Activated gamma-delta T cell treated with anti-CD3 and anti-CD28 coated beads, Interleukin-2, amount 50 U/mL, for 16 hours (primary cell): ENCODE results near the gene ESRRG.

Experiments
- DNase-seq: peaks from one replicate; pipeline ENCODE4 v3.0.0-alpha.2; 2020; ENCODE audit warnings: low read depth

ESRRG gene

DNA sequence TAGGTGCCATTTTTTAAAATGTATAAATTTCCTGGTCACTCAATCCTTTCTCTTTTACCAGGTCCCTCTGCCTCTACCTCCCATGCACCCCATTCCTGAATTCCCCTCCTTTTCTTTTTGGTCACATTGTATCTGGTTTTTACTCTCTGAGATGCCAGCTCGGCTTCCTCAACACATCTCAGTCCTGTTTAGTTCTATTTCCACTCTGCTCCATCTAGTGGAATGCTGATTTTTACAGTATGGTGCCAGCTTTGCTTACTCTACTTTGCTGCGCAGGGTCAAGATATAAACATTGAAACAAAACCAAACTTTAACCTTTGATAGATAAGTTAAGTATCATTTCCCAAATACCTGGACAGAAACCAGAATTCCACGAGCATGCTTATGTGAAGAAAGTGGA, 96.0 kb downstream of the ESRRG start:
- DNase-seq: no peak

DNA sequence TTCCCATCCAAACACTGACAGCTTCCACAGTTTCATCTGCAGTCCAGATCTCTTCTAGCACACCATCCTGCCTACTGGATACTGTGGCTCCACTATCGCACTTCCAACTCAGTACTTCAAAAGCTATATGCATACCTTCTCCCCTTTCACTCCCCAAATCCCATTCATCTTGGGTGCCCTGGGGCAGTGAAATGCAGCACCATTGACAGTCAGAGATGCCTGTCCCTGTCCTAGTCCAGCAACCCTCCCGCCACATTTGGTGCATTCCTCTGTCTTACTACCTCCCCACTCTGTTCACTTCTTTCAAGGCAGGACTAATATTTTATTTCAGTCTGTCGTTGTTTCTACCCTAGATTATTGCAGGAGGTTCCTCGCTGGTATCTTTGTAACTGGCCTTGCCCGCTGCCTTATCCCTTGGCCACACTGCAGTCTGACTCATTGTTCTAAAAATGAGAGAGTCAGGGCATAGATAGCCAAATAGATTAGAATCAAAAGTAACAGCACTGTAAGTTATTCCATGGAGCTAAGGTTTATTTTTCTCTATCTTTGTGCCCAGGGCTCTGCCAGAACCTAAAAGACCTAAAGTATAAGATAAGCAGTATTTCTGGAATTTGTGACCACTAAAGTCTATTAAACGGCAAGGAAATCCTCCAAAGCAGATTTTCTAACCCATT, 96.7 kb downstream of the ESRRG start:
- DNase-seq: no peak

DNA sequence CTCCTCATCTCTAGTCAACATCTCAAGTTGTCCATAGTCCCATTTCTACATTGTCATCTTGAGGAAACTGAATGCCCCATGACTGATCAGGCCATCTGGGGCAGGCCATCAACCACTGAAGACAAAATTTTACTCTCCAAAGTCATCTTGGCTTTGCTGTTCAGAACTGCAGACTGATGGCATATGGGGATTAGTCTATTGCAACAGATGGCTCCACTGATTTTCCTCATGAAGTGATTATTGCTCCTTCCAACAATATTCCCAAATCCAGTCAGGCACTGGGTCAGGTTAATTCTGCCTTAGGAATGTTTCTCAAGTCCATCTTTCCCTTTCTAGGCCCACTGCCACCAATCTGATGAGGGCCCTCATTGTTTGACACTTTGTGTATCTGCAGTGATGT, 101.7 kb downstream of the ESRRG start:
- DNase-seq: no peak

DNA sequence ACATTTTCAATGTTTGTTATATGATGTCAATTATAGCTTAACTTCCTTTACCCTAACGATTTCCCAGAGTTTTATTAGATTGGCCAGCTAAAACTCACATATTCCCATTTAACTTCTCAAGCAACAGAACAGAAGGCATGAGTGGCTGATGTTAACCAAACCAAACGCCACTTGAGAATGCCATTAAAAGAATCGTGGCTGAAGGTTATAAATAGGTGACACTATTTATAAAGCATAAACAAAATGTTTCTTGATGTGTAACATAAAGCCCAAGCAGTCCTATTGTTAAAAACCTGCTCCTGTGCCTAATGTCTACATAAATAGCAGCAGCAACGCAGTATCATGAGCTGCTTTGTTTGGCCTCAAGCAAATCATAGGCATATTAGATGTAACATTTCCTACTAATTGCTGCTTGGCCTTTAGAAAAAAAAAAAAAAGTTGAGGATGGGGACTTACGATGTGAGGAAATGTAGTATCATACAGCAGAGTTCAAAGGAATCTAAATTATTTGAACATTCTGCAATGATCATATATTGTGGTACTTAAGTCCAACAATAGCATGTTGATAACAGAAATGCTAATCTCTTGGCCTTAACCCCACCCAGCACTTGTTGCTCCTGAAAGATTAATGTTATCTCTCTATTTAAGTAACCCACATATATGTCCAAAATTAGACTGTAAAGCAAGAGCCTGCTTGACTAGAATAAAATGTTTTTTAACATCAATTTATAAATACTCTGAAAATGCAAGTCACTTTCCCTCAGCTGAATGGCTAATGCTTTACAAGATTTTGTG, 106.0 kb downstream of the ESRRG start:
- DNase-seq: no peak

DNA sequence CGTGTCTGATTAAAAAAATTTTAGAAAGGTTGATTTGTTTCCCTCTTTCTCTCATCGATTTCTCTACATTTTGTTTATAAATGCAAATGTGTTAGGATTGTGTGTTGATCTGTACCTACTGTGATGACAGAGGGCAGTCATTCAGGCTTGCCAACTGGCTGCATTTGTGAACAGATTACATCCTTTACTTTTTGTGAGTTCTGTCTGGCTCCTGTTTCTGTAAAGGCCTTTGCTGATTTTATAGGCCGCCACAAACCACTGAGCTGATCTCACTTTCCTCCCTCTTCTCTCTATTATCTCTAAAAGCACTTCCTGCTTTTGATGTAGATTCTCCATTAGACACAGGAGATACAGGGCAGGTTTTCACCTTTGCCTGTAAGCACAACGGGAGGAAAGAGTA, 106.8 kb downstream of the ESRRG start:
- DNase-seq: no peak

DNA sequence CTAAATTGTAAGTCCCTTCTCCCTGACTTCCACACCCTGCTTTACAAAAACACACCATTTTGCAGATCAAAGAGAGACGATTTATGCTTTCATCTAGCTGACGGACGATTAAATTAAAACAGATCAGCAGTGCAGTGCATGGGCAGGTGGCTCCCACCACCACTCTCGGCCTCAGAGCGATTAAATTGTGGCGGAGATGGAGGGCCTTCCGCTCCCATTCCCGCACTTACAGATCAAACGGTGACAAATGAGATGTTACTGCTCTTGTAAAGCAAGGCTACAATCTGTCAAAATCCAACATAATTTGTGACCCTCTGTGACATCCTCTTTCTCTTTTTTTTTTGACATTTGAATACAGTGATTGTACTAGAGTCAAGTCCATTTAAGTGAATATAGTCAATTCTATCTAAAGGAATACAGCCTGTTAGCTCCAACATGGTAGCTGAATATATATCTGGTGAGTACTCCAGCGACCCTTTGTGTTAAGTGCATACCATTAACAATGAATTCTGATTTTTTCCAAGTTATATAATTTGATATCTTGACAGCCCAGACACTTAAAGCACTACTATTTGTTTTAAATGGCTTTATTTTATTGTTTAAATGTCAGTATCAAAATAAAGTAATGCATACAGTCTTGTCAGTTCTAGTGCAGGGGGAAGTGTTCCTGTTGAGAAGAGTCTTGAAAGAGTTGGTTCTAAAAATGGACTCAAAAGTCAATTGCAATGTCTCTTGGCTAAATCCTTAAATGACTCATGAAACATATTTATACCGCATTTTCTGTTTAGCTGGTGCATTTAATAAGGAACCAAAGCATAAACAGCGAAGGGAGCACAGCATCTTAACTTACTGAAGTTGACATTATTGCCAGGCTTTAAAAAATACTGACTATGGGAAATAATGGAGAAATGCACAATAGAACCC, 109.0 kb downstream of the ESRRG start:
- no peak for DNase-seq

DNA sequence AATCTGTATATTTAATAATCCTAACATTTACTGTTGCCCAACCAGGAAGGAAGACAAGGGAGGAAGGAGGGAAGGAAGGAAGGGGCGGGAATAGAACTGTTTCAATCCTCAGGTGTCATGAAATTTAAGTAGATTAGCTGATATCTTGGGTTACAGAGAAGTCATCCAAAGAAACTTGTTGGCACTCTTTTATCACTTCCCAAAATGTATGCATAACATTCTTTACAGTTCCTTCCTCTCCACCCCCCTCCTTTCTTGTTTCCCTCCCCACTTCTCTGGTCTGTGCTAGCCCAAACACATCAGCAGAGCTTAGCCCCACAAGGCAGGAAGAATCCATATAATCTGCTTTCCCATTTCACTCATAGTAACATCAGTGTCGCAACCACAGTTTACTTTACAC, 110.9 kb downstream of the ESRRG start:
- no peak for DNase-seq

DNA sequence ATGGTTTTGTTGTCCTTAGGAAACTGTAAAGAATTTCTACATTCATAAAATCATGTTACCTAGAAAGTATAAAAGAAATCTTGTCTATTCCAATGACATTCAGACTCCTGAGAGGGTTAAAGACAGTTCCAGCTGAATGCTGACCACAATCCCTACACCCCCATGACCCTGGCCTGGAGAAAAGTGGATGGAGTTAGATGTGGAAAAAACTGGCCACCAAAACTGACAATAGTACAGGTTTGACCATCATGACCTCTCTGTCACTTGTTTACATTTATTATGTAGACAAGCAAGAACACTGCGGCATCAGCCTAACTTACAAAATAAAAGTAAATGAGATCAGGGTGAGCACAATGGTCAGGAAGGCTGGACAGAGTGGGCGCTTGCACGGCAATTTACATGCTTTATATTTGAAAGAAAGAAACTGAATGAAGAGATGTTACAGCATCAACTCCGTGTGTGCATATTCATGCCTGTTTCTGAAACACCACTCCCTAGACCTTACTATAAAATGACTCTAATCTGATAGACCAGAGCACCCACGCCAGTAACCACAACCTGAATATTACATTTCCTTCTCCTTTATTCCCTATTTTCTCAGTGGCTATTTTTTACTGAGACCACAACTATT, 116.0 kb downstream of the ESRRG start:
- DNase-seq: no peak

DNA sequence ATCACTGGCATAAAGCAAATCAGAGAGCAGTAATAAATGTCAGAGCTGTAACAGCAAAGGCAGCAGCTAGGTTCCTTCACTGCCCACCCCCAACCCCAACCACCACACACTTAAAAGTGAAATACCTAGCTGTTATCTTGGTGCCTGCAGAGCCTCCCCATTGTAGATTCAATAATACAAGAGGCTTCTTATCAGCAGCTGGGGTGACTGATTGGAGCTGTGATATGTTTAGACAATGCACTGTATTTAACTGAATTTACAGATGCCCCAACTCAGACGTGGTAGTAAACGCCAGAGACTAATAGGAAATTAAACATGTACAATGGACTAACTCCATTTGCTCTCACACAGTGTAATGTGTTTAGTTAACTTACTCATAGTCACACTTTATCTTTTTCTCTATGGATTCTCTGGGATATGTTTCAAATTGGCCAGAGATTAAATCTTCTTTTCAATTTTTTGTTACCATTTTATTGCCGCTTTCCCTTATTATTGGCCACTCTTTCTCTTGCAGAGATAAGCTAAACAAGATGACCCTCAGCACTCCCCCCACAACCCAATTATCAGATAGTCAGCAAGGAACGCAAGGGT, 117.1 kb downstream of the ESRRG start:
- no peak for DNase-seq

DNA sequence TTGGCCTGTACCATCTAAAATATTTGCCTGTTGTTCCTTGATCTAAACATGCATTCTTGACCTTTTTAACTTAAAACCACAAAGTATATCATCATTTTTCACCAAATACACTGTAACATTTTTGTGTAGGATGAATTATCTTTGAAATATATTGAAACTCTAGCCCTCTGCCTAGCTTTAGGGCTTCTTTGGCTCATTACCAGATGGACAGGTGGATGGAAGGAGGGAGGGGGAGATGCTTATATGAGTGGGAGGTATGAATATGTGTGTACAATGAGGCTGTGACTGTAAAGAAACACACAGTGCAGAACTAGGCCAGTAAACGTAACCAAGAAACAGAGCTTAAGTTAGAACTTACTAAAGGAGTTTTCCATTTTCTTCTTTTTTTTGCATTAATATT, 118.5 kb downstream of the ESRRG start:
- no peak for DNase-seq

DNA sequence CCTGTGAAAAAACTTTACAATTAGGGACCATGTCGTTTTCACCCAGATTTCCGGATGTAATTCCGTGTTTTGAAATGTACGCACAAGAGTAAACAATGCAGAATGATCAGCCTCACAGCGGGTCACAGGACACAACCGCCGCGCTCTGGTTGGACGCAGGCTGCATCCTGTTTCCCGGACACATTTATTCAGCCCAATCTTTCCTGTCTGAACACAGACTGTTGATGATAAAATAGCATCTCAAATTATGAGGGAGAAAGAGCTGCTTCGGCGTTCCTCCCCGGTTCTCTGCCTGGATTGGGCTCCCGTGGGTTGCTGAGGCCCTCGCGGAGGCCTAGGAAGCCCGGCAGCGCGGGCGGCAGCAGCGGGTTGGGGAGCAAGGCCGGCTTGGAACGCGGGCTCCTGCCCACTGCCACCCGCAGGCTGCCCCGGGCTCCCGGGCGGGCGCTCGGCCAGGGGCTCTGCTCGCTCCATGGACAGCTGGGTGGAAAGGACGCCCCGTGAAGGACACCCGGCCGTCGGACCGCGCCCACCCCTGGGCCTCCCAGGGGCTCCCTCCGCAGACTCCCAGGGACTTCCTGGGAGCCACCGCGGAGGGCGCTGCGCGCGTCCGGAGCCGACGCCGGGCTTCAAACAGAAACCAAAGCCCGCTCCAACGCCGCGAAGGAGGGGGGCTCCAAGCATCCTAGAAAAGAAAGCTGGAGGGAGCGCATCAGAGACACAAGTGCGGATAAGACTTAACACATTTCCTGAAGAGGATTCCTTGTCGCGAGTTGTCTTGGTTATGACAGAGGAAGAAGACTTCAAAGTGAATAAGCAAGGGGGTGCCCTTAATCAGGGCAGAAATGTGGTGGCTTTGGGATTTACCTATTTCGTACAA, 122.3 kb downstream of the ESRRG start:
- no peak for DNase-seq

DNA sequence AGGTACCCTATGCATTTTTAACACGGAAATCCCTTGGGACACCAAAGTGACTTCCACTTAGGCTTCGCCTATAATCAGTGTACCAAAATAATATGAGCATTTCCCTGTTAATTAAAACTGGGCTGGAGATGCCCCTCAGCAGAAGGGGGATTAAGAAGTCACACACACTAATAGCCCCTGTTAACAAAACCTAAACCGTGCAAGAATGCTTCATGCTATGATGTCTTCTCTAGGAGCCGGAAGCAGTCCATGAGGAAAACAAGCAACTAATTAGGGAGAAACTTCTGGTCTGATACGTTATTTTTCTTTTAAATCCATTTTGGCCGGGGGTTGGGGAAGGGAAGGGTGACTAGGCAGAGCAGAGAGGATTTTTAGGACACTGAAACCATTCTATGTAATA, 123.4 kb downstream of the ESRRG start:
- no peak for DNase-seq

DNA sequence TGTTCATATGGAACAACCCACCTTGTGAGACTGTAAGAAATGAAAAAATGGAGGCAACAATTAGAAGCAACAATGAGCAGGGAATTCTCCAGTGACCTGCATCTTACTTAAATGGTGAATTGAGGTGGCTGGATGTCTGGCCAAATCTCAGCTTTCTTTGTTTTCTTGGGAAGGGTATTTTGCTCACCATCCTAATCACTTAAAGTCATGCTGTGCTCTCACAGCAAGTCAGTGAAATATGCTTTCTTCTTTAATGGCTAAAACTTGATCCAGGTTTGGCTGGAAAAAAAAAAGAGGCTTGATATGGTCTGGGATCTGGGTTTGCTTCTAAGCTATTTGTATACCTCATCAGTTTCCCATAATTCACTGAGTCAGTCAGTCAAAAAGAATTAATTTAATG, 124.8 kb downstream of the ESRRG start:
- no peak for DNase-seq

DNA sequence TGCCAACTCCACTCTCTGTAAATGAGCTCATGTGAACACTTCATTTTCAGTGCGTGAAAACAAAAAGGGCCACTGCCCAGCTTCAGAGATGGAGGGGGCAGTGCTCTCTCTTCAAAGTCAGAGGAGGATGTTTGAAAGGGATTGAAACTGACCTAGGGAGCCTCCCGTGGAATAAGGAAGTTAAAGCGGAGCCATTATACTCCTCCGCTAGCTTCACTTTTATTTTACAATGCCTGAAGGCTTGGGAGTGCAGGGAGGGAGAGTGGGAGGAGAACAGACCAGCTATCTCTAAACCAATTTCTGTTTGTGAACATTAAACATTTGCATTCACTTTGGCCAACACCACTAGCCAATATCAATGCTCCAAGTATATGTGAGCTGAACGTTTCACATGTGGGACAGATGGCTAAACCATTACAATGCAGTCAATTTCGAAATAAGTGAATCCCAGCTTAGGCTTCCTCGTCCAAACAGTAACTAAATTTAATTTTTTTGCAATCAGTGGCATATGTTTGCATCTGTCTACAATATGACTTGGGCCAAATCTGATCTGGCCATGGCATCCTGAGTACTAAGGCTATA, 126.9 kb downstream of the ESRRG start:
- DNase-seq: no peak

DNA sequence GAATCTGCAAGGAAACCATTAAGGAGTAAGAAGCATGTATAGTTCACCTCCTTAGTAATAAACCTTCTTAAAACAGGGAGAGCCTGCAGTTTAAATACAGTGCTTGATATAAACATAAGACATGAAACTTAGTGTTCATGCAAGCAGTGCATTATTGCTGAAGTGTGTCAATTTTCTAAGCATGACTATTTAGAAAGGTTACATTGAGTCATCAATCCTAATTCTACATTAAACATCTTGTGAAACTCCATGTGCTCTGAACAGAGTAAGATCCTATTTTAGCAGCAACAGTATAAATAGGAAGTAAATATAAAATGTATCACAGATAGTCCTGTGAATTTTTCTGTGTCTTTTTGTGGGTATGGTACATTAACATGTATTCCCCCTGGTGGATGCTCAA, 135.5 kb downstream of the ESRRG start:
- DNase-seq: no peak

DNA sequence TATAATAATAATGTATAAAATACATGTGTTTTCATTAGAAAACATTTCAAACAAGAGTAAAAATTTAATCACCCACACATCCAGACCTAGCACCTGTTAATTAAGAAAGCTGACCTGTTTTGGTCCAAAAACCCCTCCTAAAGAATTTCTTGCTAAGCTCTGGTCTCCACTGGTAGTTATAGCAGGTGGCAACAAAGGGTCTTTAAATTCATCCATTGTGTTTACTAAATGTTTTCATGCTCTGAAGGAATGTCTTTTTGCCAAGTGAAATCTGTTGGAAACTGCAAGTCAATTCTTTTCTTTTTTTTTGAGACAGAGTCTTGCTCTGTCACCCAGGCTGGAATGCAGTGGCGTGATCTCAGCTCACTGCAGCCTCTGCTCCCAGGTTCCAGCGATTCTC, 141.1 kb downstream of the ESRRG start:
- no peak for DNase-seq

DNA sequence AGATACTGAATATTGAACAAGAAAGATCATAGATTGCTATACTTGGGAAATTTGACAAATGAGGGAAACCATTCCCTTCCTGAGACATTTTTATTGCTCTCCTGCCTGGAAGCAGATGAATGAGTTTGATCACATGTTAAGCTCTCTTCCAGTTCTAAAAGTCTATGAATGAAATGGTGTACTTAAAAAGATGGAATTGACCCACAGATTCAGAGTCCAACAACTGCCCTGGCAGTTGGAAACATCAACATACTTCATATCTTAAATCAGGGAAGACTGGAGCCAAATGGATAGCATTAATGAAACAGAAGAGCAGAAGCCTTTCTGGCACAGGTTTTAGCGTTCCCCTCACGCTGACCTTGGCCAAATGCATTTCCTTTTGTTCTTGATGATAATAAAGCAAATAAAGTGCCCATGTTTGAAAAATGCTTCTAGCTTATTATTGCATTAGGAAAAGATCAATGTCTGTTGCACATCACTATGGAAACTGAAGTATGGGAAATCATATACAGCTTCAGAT, 142.6 kb downstream of the ESRRG start:
- no peak for DNase-seq

DNA sequence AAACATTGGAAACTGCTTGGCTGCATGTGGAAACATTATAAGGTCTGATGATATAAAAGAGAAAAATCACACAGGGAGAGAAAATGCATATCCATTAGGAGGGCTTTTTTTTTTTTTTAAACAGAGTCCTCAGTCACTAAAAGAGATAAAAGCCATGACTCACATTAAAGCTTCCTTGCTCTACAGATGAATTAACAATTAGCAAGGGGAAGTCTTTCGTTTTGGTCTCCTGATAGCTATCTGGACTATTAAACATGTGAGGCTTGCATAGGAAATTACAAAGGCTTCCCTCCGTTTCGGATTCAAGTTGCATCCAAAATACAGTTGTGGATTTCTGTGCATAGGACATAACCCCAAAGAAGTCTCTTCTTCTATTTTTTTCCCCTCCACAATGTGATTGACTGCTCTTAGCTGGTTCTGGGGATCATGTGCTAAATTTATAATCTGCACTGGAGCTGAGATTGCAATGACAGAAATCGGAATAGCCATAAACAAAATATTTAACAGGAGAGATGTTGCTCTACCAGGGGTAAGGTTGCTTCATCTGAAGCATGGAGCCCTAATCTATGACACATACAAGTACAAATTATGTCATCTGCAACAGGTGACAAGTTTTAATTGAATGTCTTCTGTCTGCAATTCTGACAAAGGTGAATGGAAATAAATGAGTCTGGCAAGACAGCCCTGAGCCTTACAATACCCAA, 146.8 kb downstream of the ESRRG start:
- no peak for DNase-seq

DNA sequence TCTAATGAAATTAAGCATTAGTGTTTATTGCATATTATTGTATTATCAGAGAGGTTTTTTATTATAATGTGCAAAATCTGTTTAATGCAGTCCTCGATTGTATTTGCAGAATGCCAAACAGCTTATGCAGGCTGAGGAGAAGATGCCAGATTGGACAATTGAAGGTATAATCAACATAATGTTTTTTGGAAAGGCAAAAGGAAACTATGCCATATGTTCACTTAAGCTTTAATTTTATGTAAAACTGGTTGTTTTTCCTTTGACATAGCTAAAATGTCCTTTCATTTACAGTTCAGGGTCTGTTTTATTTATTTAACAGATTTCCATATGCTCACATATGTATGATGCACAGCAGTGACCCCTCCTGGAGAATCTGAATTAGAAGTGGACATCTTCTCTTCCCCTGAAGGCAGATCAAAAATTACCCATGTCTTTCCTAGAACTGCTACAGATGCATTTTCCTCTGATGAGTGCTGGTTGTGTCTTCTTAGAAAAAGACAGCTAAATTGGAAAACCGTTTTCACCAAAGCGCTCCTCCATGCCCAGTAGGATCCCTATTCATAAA, 156.5 kb downstream of the ESRRG start:
- DNase-seq: no peak
